HepG2 (cell line): Measurements from ENCODE around the gene PHKG2. TPM values are rescaled to one million over a fixed set of nuclear protein-coding genes. Genes with fewer than 3 reads are reported as not detected.

Experiments used
- AGO2 ChIP-seq: fragments of 200-400 bp; formaldehyde crosslinking; optimal IDR thresholded peaks from 2 replicates; pipeline ENCODE3; 2017; ENCODE audit warnings: mild to moderate bottlenecking, low read depth, low read length, moderate library complexity
- KAT7 ChIP-seq: IDR thresholded peaks from 2 replicates; pipeline ENCODE4 v1.6.1; 2018; ENCODE audit warnings: borderline replicate concordance, missing compliant biosample characterization
- MIXL1 ChIP-seq: IDR thresholded peaks from 2 replicates; pipeline ENCODE4 v1.6.1; 2016
- POLR2AphosphoS5 ChIP-seq: IDR thresholded peaks from 2 replicates; pipeline ENCODE4 v1.6.1; 2012; ENCODE audit warnings: low read depth, low read length
- SETDB1 ChIP-seq: sonication (generic); formaldehyde crosslinking; IDR thresholded peaks from 2 replicates; pipeline ENCODE4 v1.5.1; 2020; ENCODE audit warnings: missing genetic modification reagents, mild to moderate bottlenecking, borderline replicate concordance
- SIX1 ChIP-seq: sonication (generic); formaldehyde crosslinking; IDR thresholded peaks from 2 replicates; pipeline ENCODE4 v1.4.0; 2020; ENCODE audit warnings: missing genetic modification reagents, borderline replicate concordance
- ZC3H13 ChIP-seq: sonication (generic); formaldehyde crosslinking; IDR thresholded peaks from 2 replicates; pipeline ENCODE4 v1.8.1; 2023; ENCODE audit warnings: mild to moderate bottlenecking, missing genetic modification reagents, moderate library complexity
- ZFP1 ChIP-seq: IDR thresholded peaks from 2 replicates; pipeline ENCODE4 v1.6.1; 2016
- ZNF761 ChIP-seq: sonication (generic); formaldehyde crosslinking; conservative IDR thresholded peaks from 2 replicates; pipeline ENCODE4 v1.4.0; 2020; ENCODE audit warnings: mild to moderate bottlenecking, missing genetic modification reagents
- polyA plus RNA-seq, 8 experiments: library from polyadenylated mRNA; depleted of rRNA in 3 of 8; stranded (reverse) in 7 of 8; unstranded in 1 of 8; fragments of >200 nt; fragmentation: Illumina TruSeq in 4 of 8; extraction: Trizol in 4 of 8; gene quantifications; 2 replicates each; pipeline versions ENCODE4 v1.2.1 to v1.2.3, GENCODE V29; 2011 to 2016; ENCODE audit warnings: low read depth in 4 of 8, missing spikeins in 1 of 8, mixed read lengths in 1 of 8; ENCODE audit not compliant: insufficient read depth in 1 of 8
- total RNA-seq, 5 experiments: library from RNA; depleted of rRNA; stranded (reverse); fragments of >200 nt; fragmentation: Illumina TruSeq; extraction: Trizol; gene quantifications; 2 replicates each; pipeline ENCODE4 v1.2.3, GENCODE V29; 2016; ENCODE audit warnings: low read depth in 1 of 5
- TF ChIP-seq, protein P1 (sequence below): IDR thresholded peaks from 2 replicates; pipeline ENCODE4 v1.6.1; 2018; ENCODE audit warnings: missing genetic modification reagents, mild to moderate bottlenecking, missing compliant biosample characterization
- TF ChIP-seq, protein P2 (sequence below): sonication (generic); formaldehyde crosslinking; IDR thresholded peaks from 2 replicates; pipeline ENCODE4 v1.5.0; 2020; ENCODE audit warnings: mild to moderate bottlenecking, low read depth, missing genetic modification reagents, borderline replicate concordance
- TF ChIP-seq, protein P3 (sequence below): IDR thresholded peaks from 2 replicates; pipeline ENCODE4 v1.6.1; 2016; ENCODE audit warnings: mild to moderate bottlenecking
- TF ChIP-seq, protein P4 (sequence below): sonication (generic); formaldehyde crosslinking; IDR thresholded peaks from 2 replicates; pipeline ENCODE4 v1.5.0; 2020; ENCODE audit warnings: missing genetic modification reagents

PHKG2 gene
- total and polyA plus RNA-seq, 2 of the 13 experiments (the other 11 are each of a cell fraction or from before 2014, with no cell fraction given): 37.4 to 42.1 TPM

DNA sequence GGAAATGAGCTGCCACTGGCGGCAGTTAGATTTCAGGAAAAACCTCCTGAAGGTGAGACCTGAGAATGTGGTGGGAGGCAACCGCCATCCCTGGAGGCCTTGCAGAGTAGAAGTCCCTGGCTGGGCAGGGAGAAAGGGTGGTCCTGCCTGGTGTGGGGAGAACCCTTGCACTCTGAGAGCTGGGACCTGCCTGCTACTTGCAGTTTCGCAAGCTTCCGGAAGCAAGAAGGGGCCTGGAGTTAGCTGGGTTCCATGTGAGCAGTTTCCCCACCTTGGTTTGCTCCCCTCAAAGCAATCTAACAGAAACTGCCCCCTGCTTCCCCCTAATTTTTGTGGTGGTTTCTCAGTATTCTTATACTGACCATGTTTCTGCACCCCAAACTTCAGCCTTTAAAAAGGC lies 32.3 kb downstream of the PHKG2 start (continued):
- TF ChIP-seq AGO2 (peak; percentile 48), ZFP1 (CRISPR knock-in tag) (no peak), POLR2AphosphoS5 (peak; percentile 15; the same call in 1 of the 2 replicates), ZNF761 (CRISPR knock-in tag) (no peak), ZC3H13 (CRISPR knock-in tag) (peak; percentile 11), SIX1 (no peak), SETDB1 (CRISPR knock-in tag) (no peak), MIXL1 (CRISPR knock-in tag) (no peak), KAT7 (0 out of 2 replicates have a peak, but pooled peaks have one; percentile 25)
- TF ChIP-seq, protein P1, sequence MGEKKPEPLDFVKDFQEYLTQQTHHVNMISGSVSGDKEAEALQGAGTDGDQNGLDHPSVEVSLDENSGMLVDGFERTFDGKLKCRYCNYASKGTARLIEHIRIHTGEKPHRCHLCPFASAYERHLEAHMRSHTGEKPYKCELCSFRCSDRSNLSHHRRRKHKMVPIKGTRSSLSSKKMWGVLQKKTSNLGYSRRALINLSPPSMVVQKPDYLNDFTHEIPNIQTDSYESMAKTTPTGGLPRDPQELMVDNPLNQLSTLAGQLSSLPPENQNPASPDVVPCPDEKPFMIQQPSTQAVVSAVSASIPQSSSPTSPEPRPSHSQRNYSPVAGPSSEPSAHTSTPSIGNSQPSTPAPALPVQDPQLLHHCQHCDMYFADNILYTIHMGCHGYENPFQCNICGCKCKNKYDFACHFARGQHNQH (CRISPR knock-in tag): no peak
- TF ChIP-seq, protein P2, sequence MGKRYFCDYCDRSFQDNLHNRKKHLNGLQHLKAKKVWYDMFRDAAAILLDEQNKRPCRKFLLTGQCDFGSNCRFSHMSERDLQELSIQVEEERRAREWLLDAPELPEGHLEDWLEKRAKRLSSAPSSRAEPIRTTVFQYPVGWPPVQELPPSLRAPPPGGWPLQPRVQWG (CRISPR knock-in tag): no peak
- TF ChIP-seq, protein P3, sequence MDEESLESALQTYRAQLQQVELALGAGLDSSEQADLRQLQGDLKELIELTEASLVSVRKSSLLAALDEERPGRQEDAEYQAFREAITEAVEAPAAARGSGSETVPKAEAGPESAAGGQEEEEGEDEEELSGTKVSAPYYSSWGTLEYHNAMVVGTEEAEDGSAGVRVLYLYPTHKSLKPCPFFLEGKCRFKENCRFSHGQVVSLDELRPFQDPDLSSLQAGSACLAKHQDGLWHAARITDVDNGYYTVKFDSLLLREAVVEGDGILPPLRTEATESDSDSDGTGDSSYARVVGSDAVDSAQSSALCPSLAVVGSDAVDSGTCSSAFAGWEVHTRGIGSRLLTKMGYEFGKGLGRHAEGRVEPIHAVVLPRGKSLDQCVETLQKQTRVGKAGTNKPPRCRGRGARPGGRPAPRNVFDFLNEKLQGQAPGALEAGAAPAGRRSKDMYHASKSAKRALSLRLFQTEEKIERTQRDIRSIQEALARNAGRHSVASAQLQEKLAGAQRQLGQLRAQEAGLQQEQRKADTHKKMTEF (CRISPR knock-in tag): 0 out of 2 replicates have a peak, but pooled peaks have one; percentile 19
- TF ChIP-seq, protein P4, sequence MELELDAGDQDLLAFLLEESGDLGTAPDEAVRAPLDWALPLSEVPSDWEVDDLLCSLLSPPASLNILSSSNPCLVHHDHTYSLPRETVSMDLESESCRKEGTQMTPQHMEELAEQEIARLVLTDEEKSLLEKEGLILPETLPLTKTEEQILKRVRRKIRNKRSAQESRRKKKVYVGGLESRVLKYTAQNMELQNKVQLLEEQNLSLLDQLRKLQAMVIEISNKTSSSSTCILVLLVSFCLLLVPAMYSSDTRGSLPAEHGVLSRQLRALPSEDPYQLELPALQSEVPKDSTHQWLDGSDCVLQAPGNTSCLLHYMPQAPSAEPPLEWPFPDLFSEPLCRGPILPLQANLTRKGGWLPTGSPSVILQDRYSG (CRISPR knock-in tag): no peak
